HK-2 (cell line): ENCODE results near the gene USP4.
"Not testable (repeated sequence)": the region's sequence is repeated elsewhere in the genome, so short reads cannot be mapped to it uniquely, and the experiment has no call there.

Source experiments
- DNase-seq: peaks from one replicate; pipeline ENCODE4 v3.0.0-alpha.2; 2018; ENCODE audit not compliant: unreplicated experiment

USP4 gene

DNA sequence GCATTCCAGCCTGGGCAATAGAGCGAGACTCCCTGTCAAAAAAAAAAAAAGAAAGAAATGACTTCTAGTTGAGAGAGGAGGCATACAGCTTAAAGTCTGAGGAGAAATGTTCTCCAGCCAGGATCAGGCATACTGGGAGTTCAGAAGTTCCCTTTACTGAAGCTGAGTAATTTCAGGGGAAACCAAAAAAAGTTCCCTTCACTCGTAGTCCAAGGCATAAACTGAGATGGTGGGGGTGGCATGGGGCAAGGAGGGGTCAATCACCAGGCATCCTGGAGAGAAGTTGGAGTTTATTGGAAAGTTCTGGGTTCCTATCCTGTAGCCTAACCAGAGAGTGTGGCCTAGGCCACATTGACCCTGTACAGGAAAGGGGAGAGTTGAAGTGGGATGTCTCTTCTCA lies 12.4 kb upstream of the USP4 start:
- no peak for DNase-seq

DNA sequence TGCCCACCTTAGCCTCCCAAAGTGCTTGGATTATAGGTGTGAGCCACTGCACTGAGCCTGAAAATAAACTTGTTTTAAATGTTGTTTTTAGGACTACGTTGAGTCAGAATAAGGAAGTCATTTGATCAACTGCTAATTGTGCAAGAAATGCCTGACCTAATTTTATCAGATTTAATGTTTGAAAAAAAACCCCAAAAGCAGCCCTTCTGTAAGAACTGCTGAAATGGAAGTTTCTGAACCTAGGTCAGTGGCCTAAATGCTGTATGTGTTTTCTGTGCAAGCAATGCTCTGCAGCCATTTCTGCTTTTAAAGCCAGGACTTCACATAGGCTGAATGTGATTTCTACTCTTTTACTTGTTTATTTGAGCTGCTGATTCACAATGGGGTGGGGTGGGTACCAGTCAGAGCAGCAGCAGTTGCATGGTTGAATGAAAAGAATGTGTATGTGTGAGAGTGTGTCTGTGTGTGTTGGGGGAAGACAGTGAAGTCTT lies 11.7 kb upstream of the USP4 start:
- DNase-seq, result peak; percentile 33

DNA sequence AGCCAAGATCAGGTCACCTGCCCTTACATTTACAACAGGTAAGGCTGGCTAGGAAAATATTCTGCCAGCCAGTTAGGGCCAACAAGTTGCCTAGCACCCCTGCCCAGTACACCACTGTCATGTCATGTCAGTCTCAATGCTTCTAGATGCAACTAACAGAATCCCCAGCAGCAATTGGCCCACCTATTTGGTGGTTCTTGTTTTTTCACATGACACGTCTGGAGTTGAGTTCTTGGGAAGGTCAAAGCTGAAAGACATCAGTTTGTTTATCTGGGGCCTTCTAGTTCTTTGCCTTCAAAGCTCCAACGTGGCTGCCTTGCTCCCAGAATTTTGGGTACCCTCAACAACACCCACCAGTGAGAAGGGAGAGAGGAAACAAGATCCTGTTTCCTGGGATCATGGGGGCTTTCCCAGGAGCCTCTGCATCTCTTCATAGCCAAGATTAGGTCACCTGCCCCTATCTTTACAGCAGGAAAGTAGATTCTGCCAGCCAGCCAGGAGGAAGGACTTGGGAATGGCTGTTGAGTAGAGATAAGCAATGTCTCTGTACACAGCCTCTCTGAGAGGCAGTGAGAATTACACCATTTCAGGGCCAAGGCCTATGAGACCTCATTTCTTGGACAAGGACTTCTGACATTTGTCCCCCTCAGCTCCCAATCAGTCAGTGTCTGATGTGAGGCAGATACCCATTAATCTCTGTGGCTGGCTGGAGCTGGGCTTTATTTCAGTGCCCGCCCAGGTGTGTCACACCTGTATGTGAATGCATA lies 9.7 kb upstream of the USP4 start:
- no peak for DNase-seq

DNA sequence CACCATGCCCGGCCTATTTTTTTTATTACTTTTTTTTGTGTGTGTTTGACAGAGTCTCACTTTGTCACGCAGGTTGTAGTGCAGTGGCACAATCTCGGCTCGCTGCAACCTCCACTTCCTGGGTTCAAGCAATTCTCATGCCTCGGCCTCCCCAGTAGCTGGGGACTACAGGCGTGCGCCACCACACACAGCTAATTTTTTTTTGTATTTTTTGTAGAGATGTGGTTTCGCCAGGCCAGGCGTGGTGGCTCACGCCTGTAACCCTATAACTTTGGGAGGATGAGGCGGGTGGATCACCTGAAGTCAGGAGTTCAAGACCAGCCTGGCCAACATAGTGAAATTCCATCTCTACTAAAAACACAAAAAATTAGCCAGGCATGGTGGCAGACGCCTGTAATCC lies 8.5 kb upstream of the USP4 start:
- not testable (repeated sequence) for DNase-seq

DNA sequence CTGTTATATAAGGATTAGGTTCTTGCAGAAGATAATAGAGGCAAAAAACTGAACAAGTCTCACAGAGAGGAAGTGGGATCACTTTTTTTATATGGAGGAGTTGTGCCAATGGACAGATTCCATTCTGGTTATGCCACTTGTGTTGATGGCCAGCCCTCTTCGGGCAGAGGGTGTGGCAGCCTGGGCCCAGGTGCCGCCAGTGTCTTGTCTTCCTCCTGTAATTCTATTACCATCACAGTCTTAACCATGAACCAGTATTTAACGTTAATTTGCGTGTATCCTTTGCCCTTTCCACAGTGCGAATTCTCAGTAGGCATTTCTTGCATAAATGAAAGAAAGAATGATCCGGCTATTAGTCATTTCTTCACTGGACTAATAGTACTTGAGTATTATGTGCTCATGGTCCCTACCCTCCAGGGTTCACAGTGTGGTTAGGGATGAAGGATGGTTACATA lies 7.0 kb upstream of the USP4 start:
- DNase-seq, result no peak

DNA sequence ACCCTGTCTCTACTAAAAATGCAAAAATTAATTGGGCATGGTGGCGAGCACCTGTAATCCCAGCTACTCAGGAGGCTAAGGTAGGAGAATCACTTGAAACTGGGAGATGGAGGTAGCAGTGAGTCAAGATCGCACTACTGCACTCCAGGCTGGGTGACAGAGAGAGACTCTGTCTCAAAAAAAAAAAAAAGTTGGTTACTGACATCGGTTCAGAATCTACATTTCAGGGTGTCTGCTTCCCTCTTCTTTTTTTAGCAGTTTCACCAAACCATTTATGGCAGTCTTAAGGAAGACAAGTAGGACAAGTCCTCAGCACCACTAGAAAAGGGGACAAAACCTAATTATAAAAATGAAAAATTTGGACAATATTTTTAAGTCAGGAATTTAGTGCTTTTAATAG lies 3.3 kb upstream of the USP4 start:
- no peak for DNase-seq

DNA sequence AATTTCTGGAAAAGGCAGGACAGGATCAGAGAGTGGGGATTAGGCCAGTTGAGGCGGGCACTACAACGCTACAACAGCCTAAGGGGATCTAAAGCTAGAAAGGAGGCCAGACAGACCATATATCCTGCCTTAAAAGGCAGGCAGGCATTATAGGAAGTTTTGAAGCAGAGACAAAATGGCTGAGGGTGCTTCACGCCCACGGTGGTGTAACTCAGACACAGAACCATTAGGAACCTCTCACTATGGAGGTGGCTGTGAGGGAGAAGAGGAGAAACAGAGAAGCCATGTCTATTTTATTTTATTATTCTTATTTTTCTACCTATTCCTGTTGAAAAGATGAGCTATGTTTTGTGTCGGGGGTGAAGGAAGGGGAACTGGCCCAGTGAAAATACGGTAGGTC lies 2.1 kb upstream of the USP4 start:
- DNase-seq, result no peak

DNA sequence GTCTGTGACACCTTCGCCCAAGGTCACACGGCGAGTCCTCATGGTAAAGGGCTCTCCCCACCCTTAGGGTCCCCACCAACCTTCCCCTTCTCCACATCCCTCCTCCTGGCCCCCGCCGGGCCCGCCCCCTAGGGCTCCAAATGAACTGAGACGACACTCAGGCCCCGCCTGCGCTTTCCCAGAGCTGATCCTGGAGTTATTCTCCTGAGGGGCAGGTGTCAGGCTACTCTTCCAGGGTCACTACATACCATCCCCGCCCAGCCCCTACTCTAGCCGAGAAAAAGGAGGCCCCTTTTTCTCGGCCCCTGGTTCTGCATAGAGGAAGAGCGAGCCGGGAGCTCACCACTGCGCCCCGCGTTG lies 292 bp downstream of the USP4 start:
- DNase-seq, result no peak

DNA sequence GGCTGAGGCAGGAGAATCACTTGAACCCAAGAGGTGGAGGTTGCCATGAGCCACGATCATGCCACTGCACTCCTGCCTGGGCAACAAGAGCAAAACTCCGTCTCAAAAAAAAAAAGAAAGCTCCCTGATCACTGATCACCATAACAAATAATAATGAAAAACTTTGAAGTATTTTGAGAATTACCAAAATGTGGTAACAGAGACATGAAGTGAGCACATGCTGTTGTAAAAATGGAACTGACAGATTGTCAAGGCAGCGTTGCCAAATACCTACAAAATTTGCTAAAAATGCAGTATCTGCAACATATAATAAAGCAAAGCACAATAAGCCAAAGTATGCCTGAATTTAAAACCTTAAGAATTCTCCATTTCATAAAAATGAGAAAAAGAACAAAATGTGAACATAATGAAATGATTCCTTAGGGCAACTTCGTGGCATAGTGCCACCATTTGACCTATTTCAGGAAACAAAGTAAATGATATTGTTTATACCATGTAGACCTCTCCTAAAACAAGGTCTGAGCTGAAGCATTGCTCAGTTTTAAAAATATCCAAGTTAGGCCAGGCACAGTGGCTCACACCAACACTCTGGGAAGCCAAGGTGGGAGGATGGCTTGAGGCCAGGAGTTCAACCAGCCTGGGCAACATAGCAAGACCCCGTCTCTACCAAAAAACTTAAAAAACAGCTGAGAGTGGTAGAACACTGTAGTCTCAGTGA lies 5.8 kb downstream of the USP4 start:
- no peak for DNase-seq

DNA sequence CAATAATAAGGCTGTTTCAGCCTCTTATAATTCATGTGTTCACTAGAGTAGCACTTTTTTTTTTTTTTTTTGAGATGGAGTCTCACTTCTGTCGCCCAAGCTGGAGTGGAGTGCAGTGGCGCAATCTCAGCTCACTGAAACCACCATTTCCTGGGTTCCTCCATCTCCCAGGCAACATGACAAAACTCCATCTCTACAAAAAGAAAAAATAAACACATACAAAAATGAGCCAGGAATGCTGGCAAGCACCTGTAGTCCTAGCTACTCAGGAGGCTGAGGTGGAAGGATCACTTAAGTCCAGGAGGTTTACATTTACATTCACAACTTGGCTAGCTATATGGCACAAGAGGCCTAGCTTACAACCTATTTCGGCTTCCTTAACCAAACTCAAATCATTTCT lies 6.8 kb downstream of the USP4 start:
- DNase-seq, result no peak

DNA sequence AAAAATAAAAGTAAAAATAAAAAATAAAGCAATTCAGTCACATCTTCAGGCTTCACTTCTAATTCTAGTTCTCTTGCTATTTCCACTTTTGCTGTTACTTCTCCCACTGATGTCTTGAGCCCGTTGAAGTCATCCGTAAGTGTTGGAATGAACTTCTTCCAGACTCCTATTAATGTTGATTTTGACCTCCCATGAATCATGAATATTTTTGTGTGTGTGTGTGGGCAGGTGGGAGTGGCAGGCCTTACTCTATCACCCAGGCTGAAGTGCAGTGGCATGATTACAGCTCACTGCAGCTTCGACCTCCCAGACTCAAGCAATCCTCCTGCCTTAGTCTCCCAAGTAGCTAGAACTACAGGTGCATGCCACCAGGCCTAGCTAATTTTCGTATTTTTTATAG lies 10.7 kb downstream of the USP4 start:
- DNase-seq, result no peak

DNA sequence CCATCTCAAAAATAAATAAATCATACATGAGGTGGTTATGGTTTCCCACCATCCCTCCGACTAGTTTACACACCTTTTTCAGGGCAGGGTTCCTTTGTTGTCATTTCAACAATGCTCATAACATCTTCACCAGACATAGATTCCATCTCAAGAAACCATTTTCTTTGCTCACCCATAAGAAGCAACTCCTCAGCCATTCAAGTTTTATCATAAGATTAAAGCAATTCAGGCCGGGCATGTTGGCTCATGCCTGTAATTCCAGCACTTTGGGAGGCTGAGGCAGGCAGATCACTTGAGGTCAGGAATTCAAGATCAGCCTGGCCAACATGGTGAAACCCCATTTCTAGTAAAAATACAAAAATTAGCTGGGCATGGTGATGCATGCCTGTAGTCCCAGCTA lies 11.5 kb downstream of the USP4 start:
- DNase-seq, result not testable (repeated sequence)

DNA sequence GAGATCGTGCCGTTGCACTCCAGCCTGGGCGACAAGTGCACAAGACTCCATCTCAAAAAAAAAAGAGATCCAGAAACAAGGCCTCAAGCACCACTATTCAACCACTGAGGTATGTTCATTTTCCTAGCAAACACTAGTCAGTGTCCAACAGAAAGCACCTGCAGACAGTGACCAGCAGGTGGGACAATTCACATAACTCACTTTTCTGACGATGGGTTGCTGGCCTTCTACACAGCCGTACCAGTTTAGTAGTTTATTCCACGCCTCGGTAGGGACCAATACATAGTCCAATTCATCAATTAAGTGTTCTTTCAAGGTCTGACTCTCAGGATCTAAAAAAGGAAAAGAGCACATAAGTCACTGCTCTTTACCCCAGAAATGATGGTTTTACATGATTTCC lies 12.4 kb downstream of the USP4 start:
- no peak for DNase-seq

DNA sequence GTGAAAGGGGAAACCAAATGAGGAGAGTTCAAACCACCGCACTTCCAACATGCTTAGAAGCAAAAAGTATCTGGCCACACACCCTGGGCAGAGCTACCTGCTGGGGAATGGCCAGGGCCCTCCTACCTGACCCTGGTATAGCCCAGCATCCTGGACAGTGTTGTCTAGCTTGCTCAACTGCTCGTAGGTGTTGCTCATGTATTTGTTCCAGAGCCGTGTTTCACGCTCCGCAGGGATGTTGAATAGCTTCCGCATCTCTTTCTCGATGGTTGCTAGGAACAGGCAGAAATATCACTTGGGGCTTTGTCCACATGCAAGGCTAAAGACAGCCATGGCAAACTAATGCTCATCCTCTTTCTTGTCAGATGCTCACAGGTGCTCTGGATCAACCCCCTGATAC lies 15.1 kb downstream of the USP4 start:
- DNase-seq, result no peak

DNA sequence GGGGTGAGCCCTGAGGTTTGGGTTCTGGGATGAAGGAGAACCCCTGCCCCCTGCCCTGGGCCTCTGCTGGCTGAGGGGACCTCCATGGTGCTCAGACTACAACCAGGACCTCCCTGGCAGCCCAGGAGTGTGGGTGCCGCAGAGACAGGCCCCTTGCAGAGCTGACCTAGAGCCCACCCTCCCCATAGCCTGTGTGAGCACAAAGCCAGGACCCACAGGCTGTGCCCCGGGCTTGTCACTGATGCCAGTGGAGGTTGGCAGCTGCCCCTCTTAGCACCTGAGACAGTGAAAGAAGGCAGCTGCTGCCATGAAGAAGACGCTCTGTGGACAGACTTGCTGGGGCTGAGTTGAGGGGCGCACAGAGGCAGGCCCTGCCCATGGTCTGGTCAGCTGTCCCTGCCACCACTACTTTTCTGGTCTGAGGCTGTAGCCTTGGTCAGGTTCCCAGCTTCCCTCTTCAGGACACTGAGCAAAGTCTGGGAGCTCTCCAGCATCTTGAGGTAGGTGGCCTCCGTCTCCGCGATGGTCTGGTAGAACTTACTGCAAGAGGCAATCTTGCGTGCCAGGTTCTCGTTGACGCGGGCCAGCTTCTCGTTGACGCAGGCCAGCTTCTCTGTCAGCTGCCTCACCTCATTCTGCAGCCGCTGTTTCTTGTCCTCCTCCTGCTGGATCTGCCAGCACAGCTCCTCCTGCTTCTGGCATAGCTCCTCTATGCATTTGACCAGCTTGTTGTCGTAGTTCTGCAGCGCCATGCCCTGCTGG lies 23.0 kb downstream of the USP4 start:
- no peak for DNase-seq

DNA sequence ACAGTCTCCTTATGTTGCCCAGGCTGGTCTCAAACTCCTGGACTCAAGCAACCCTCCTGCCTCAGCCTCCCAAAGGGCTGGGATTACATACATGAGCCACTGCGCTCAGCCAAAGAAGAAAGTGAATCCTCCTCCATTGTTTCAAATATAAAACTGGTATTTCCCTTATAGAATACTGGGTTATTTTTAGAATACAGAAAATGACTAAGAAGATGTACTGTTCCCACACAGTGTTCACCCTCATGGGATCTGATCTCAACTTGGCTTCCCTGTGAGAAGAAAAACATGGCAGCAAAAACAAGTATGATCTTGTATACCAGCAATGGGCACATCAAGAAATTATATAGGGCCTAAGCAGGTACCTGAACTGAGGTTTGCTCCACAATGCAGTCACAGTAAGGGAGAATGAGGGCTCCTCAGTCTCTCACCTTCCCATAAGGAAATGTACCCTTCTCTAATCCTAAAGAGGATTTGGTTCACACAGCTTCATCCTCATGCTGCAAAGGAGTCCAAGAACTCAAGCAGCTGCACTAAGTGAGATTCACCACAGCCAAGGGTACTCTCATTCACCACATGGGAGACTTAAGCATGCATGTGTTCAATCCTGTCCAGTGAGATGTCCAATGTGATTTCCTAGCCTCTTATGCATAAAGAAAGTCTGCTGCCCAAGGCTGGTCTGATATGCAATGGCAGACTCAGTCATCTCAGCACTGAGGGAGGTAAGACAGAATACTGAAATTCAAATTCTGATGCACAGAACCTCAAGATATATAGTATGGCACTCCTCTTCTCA lies 25.8 kb downstream of the USP4 start:
- no peak for DNase-seq

DNA sequence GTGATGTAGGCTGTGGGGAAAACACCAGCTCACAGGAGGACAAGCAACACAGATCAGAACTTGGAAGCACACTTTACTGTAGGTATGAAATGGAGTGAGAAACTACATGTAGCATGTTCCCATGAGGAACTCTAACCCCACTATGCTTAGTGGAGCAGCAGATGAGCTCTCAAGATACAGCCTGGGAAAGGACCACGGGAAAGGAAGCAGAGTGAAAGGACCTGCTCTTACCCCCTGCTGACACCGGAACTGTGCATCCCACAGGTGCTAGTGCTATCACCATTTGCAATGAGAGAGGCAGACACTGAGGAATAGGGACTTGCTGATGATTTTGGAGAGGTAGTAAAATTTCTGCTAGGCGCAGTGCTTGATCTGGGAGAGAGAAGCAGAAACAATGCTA lies 28.6 kb downstream of the USP4 start:
- no peak for DNase-seq

DNA sequence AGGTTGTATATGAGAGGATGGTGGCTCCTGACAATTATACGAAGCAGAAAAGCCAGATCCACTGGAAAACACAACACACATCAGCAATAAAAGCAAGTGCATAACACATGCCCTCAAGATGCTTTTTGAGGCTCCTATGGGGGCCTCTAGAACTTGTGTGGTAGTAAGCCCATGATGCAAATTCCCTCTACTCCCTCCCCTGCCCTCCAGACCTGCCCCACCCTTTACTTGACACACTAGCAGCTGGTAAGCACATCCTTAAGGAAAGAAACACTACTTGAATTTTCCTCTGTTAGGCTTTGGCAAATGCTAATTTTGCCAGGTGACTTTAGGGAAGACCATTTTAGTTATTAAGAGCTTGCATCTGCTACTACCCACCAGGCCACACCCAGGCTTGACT lies 29.2 kb downstream of the USP4 start:
- no peak for DNase-seq

DNA sequence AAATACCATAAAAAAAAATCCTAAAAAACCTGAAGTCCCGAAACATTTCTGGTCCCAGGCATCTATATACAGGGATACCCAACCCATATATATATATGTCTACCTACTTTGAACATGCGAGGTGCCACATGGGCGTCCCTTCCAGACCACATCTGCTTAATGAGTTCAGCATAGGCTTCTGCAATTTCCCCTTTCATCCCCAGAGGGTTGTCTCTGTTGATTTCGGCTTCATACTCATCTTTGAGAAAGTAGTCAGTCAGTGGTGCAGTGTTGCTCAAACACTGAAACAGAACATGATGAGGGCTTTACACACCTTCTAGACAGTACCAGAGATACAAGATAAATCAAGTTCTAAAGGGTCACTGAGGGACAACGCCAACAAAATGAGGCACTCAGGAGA lies 34.2 kb downstream of the USP4 start:
- no peak for DNase-seq

DNA sequence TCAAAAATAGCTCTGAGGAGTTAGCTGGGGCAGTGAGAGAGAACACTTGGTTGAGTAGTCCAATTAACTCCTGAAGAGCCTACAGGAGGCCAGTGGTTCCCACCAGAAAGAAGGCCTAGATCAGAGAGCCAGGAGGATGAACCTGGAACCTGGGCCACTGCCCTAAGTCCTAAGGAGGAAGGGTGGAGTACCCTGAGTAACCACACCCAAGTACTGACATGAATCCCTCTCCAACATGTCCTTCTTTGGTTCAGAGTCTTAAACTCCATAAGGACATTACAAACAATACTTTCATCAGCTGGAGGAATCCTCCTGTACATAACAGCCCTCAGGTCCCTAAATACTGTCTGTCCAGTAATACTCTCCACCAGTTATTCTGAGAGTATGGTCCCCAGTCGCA lies 37.2 kb downstream of the USP4 start:
- DNase-seq, result no peak

DNA sequence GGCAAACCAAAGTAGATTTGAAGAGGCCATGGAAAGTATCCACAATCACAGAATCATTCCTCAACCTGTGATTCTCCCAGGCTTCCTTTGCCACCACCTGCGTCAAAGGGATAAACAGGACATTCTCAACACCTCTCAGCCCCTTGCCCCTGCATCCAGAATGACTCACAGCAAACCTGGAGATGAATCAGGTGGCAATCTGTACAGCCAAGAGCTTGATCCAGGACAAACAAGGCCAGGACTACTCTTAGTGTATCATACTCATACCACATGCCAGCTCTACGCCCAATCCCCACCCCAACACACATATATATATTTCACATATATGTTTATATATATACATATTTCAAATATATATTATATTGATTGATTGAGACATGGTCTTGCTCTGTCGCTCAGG lies 39.3 kb downstream of the USP4 start:
- no peak for DNase-seq

DNA sequence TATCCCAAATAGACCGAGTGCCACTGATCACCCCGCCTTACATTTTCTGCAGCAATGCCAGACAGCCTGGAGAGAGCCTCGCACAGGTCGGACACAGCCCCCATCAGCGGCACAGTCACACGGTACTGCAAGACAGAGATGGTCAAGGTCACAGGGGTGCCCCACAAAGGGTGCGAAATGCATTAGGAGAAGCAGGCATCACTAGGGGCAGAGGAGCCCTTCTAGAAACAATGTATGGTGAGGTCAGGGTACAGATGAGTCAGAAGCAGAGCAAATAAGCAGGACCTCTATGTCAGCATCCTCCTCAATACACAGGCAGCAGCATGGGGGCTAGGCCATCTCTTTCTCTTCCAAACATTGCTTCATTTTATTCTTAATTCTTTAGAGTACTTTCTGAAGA lies 41.3 kb downstream of the USP4 start:
- no peak for DNase-seq
